PFSK-1 (cell line): Measurements from ENCODE around the gene MXI1.

Experiments used
- FOXP2 ChIP-seq: optimal IDR thresholded peaks from 2 replicates; pipeline ENCODE3; 2011; ENCODE audit warnings: borderline replicate concordance, control low read depth, inconsistent platforms; ENCODE audit not compliant: insufficient read depth; ENCODE audit errors: extremely low read length, extremely low read depth
- POLR2AphosphoS5 ChIP-seq: IDR thresholded peaks from 2 replicates; pipeline ENCODE4 v1.6.1; 2012; ENCODE audit warnings: low read depth, mild to moderate bottlenecking, control low read depth, low read length, moderate library complexity
- REST ChIP-seq, 2 experiments: IDR thresholded peaks; 2 replicates each; pipeline versions ENCODE4 v1.6.1 to v1.8.0; 2011 to 2012; ENCODE audit warnings: low read depth in 2 of 2, low read length in 2 of 2, control low read depth in 1 of 2, inconsistent platforms in 1 of 2, mild to moderate bottlenecking in 1 of 2, moderate library complexity in 1 of 2; ENCODE audit not compliant: insufficient read depth in 1 of 2
- SIN3A ChIP-seq: IDR thresholded peaks from 2 replicates; pipeline ENCODE4 v1.6.1; 2012; ENCODE audit warnings: mild to moderate bottlenecking, low read length, moderate library complexity, borderline replicate concordance; ENCODE audit not compliant: insufficient read depth
- TAF1 ChIP-seq: IDR thresholded peaks from 2 replicates; pipeline ENCODE4 v1.6.1; 2012; ENCODE audit warnings: low read length, control low read depth, borderline replicate concordance; ENCODE audit not compliant: insufficient read depth

The MXI1 gene

GRCh38 chr10:110265573-110266193, 58.3 kb downstream of the MXI1 start:
- TF ChIP-seq TAF1, result no peak
- TF ChIP-seq SIN3A, result no peak
- TF ChIP-seq POLR2AphosphoS5, result no peak

DNA sequence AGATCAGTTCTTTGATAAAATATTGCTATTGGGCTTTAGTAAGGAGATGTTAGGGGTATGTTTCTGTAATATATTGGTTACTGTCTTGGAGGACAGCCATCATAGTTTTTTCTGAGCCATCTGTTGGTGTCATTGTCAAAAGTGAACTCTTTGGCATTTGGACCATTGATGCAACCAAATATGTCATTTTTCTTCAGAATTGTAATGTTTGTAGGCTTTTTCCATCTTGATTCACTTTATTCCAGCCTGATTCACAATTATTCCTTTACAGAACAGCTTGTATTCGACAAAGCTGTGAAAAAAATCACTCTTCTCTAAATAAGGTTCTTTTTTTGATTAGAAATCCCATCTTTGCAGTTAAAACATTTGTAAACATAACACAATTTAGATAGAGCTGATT, 59.9 kb downstream of the MXI1 start:
- no peak for TF ChIP-seq REST (IDR thresholded peaks at IDR 0.05; ENCODE audit: insufficient read depth in 1 of 2, low read depth in 2 of 2, low read length in 2 of 2)
- no peak for TF ChIP-seq TAF1
- no peak for TF ChIP-seq SIN3A

- no peak for TF ChIP-seq FOXP2
- no peak for TF ChIP-seq TAF1
- TF ChIP-seq POLR2AphosphoS5, result no peak
- TF ChIP-seq REST (IDR thresholded peaks at IDR 0.05; ENCODE audit: insufficient read depth in 1 of 2, low read depth in 2 of 2, low read length in 2 of 2), result no peak
- TF ChIP-seq SIN3A, result no peak
Observed at GRCh38 chr10:110268442-110268841, 61.0 kb downstream of the MXI1 start.

GRCh38 chr10:110268971-110269370, 61.6 kb downstream of the MXI1 start:
- TF ChIP-seq TAF1 (no peak), SIN3A (no peak), FOXP2 (no peak), REST (IDR thresholded peaks at IDR 0.05; ENCODE audit: insufficient read depth in 1 of 2, low read depth in 2 of 2, low read length in 2 of 2) (no peak), POLR2AphosphoS5 (no peak)

DNA sequence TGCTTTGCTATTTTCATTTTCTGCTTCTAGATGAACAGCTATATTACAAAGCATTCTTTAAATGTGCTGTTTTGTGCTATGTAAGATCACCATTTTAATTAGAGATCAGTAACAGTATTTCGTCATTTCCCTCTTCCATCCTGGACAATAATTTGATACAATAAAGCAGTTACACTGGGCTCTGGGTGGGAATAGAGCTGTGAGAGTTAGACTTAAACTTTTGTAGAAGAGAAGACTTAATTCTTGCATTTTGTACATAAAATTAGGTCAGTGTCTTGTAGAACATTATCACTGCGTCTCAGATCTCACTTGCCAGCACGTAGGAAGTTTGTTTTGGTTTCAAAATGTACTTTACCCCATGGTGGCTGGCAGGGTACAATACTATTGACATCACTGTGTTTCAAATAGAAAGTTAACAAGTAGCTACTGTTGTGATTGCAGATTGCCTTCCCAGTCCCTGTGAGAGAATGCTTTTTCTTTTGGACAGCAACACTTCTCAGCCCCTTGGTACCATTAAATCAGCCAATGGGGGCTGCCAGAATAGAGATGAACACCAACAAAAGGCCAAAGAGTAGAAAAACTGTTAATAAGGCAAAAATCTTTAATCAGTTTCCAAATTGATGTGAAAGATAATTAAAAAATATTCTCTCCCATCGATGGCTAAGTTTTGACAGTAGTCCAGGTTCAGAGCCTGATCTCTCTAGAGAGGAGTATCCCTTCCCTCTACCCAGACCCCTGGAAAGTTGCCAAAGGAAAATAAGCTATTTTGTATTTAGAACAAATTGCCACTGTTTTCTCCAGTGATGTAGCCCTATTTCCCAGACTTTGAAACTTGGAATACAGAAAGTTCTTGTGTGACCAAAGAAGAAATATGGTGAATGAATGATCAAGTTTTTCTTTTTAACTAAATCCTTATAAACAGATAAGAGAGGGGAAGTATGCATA, 62.2 kb downstream of the MXI1 start:
- TF ChIP-seq SIN3A (no peak), REST (IDR thresholded peaks at IDR 0.05; ENCODE audit: insufficient read depth in 1 of 2, low read depth in 2 of 2, low read length in 2 of 2) (no peak), FOXP2 (no peak), TAF1 (no peak), POLR2AphosphoS5 (no peak)
